Activated B cell treated with CpG ODN at 0.5 μM for 24 hours (primary cell): Measurements from ENCODE around the gene SPAG17. TPM values are rescaled to one million over a fixed set of nuclear protein-coding genes. Genes with fewer than 3 reads are reported as not detected.

ENCODE experiments used
- ATAC-seq: fragments of 200-7000 bp; cut with Tn5 transposase; one replicate; pipeline ENCODE4 v1.10.0; 2021; ENCODE audit warnings: low read depth, mild to moderate bottlenecking, moderate library complexity
- CTCF ChIA-PET: fragments of 350-600 bp; sonication (Branson Sonifier 250); formaldehyde crosslinking; loops from one replicate; lab custom pipeline; 2021; ENCODE audit warnings: antibody characterized with exemption; lab: Charles Lee
- POLR2A ChIA-PET: fragments of 350-600 bp; sonication (Branson Sonifier 250); formaldehyde crosslinking; loops from one replicate; lab custom pipeline; 2021; ENCODE audit warnings: antibody characterized with exemption; lab: Charles Lee
- DNase-seq: peaks from one replicate; pipeline ENCODE4 v3.0.0; 2022
- H3K27ac Mint-ChIP-seq: one replicate; pipeline ENCODE4 v1.8.0; 2020; ENCODE audit warnings: mixed read lengths
- H3K27me3 Mint-ChIP-seq: one replicate; pipeline ENCODE4 v1.8.0; 2021; ENCODE audit warnings: mixed read lengths
- H3K36me3 Mint-ChIP-seq: one replicate; pipeline ENCODE4 v1.8.0; 2021; ENCODE audit warnings: low read depth, mixed read lengths
- H3K4me1 Mint-ChIP-seq: one replicate; pipeline ENCODE4 v1.8.0; 2021; ENCODE audit warnings: mixed read lengths
- H3K4me3 Mint-ChIP-seq: one replicate; pipeline ENCODE4 v1.8.0; 2020; ENCODE audit warnings: mild to moderate bottlenecking, mixed read lengths
- H3K9me3 Mint-ChIP-seq: one replicate; pipeline ENCODE4 v1.8.0; 2020; ENCODE audit warnings: mixed read lengths
- CTCF ChIP-seq: fragments of 200-600 bp; IDR thresholded peaks from one replicate; pipeline ENCODE4 v1.8.0; 2022; ENCODE audit warnings: antibody characterized with exemption, mild to moderate bottlenecking
- intact Hi-C: fragments of 100-400 bp; cut with micrococcal nuclease; formaldehyde crosslinking; loops from one replicate; pipeline ENCODE4 v1.15.1; 2024
- total RNA-seq: library from RNA; stranded (reverse); gene quantifications from 2 replicates; pipeline ENCODE4 v1.2.3, GENCODE V29; 2022

Gene SPAG17
- total RNA-seq, 1 donor from 2014 or later = not detected

DNA sequence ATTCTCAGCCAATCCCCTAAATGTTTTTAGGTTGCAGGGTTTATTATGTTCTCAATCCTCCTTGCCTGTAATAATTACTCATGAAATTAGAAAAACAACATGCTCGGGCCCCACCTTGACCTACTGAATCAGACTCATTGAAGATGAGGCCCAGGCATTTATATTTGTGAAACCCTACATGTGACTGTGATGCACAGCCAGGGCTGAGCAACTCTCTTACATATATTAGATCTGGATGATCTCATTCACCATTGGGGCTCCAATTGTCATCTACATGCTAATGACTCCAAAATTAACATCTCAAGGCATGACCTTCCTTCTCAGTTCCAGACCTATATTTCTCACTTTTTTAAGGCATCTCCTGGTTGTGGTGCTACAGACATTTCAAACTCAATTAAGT is 152.1 kb downstream of the SPAG17 start:
- intact Hi-C loops = no loop called here

GRCh38 chr1:118028267-118028666 is 156.8 kb downstream of the SPAG17 start:
- peaks cover 3% of the 10 kb centered on the region for H3K27me3 Mint-ChIP-seq
- DNase-seq (no peak), ATAC-seq (no peak)
- ChIA-PET POLR2A (no interaction called here), CTCF (no interaction called here)
- H3K36me3 Mint-ChIP-seq = no peaks in the 10 kb centered on the region
- H3K4me3 Mint-ChIP-seq = no peak overlapping the region
- intact Hi-C loops = no loop called here
- H3K27ac Mint-ChIP-seq = no peak overlapping the region
- no peaks in the 10 kb centered on the region for H3K4me1 Mint-ChIP-seq
- no peaks in the 10 kb centered on the region for H3K9me3 Mint-ChIP-seq
- TF ChIP-seq CTCF = no peak

More for the DNA sequence above, 152.1 kb downstream of the SPAG17 start:
- no peaks in the 10 kb centered on the region for H3K36me3 Mint-ChIP-seq
- H3K4me1 Mint-ChIP-seq = no peaks in the 10 kb centered on the region
- DNase-seq (no peak), ATAC-seq (no peak)
- POLR2A ChIA-PET = no interaction called here
- no peak overlapping the region for H3K4me3 Mint-ChIP-seq
- H3K27ac Mint-ChIP-seq = no peak overlapping the region
- CTCF ChIA-PET = no interaction called here
- H3K9me3 Mint-ChIP-seq = no peaks in the 10 kb centered on the region
- peaks cover 5% of the 10 kb centered on the region for H3K27me3 Mint-ChIP-seq
- no peak for TF ChIP-seq CTCF

- Mint-ChIP-seq H3K27ac (no peak overlapping the region), H3K9me3 (no peaks in the 10 kb centered on the region), H3K4me3 (no peak overlapping the region), H3K36me3 (no peaks in the 10 kb centered on the region), H3K27me3 (peaks cover 1% of the 10 kb centered on the region), H3K4me1 (no peaks in the 10 kb centered on the region)
- DNase-seq (no peak), ATAC-seq (no peak)
- intact Hi-C loops = no loop called here
- ChIA-PET POLR2A (no interaction called here), CTCF (no interaction called here)
- no peak for TF ChIP-seq CTCF
Observed at GRCh38 chr1:118023199-118023598, 161.8 kb downstream of the SPAG17 start.

- ChIA-PET CTCF (no interaction called here), POLR2A (no interaction called here)
- no peak for TF ChIP-seq CTCF
- Mint-ChIP-seq H3K4me3 (no peak overlapping the region), H3K4me1 (no peaks in the 10 kb centered on the region), H3K9me3 (no peaks in the 10 kb centered on the region), H3K27ac (no peak overlapping the region), H3K27me3 (peaks cover 1% of the 10 kb centered on the region), H3K36me3 (no peaks in the 10 kb centered on the region)
- intact Hi-C loops = no loop called here
- DNase-seq (no peak), ATAC-seq (no peak)
Observed at GRCh38 chr1:118021668-118022067, 163.4 kb downstream of the SPAG17 start.

DNA sequence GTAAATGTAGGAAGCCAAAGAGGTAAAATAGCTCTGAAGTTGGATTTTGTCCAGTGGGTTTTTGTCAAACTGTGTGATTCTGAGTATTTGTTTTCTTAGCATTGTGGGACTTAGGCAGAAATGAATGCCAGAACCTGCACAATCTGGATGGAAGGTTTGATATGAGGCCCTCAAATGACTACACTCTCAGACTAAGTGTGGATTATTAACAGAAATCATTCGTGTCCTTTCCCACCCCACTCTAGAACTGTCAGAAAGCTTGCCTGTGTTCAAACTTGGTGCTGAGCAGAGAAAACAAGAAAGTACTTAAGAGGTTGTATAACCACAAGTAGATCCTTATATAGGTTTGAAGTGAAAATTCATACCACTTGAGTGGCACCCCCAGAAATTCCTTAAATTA is 167.0 kb downstream of the SPAG17 start:
- no peak for TF ChIP-seq CTCF

More for the DNA sequence above, 167.0 kb downstream of the SPAG17 start:
- ATAC-seq (no peak), DNase-seq (no peak)
- no peaks in the 10 kb centered on the region for H3K36me3 Mint-ChIP-seq
- intact Hi-C loops = no loop called here
- peaks cover 5% of the 10 kb centered on the region for H3K27me3 Mint-ChIP-seq
- no peaks in the 10 kb centered on the region for H3K9me3 Mint-ChIP-seq
- no peak overlapping the region for H3K4me3 Mint-ChIP-seq
- H3K27ac Mint-ChIP-seq = no peak overlapping the region
- POLR2A ChIA-PET = no interaction called here
- CTCF ChIA-PET = no interaction called here
- H3K4me1 Mint-ChIP-seq = no peaks in the 10 kb centered on the region
